Skin of body (tissue), 2 donors: ENCODE data around the gene AFF3. TPM values are rescaled to one million over a fixed set of nuclear protein-coding genes. Genes with fewer than 3 reads are reported as not detected.
A peak's percentile ranks its signal among the peaks of the same experiment; 100 is the strongest.
"Not testable (repeated sequence)": the region's sequence is repeated elsewhere in the genome, so short reads cannot be mapped to it uniquely, and the experiment has no call there.

ENCODE experiments used
- DNase-seq: peaks from one replicate; lab custom pipeline; 2025; lab: John Stamatoyannopoulos, UW
- total RNA-seq: library from RNA; depleted of rRNA; stranded (reverse); fragments of >200 nt; gene quantifications from one replicate; pipeline ENCODE4 v1.2.3, GENCODE V29; 2014

Gene AFF3
- total RNA-seq, 1 donor from 2014 or later, result 8.1 TPM

- no peak for DNase-seq
Measured at GRCh38 chr2:99772591-99773331, 369.6 kb downstream of the AFF3 start.

- DNase-seq, result no peak
Measured at GRCh38 chr2:99771681-99772333, 370.6 kb downstream of the AFF3 start.

- DNase-seq, result no peak
Measured at GRCh38 chr2:99770876-99771275, 371.5 kb downstream of the AFF3 start.

GRCh38 chr2:99765731-99766318, 376.6 kb downstream of the AFF3 start:
- DNase-seq, result no peak

GRCh38 chr2:99763764-99764163, 378.6 kb downstream of the AFF3 start:
- DNase-seq, result no peak

GRCh38 chr2:99762714-99763113, 379.7 kb downstream of the AFF3 start:
- DNase-seq, result no peak

GRCh38 chr2:99757611-99758114, 384.7 kb downstream of the AFF3 start:
- no peak for DNase-seq

- DNase-seq, result no peak
Measured at GRCh38 chr2:99756059-99756458, 386.3 kb downstream of the AFF3 start.

GRCh38 chr2:99754210-99754609, 388.2 kb downstream of the AFF3 start:
- DNase-seq, result no peak

GRCh38 chr2:99753505-99753904, 388.9 kb downstream of the AFF3 start:
- no peak for DNase-seq

- no peak for DNase-seq
Measured at GRCh38 chr2:99748344-99748743, 394.0 kb downstream of the AFF3 start.

GRCh38 chr2:99747842-99748241, 394.5 kb downstream of the AFF3 start:
- DNase-seq, result no peak

- DNase-seq, result no peak
Measured at GRCh38 chr2:99743146-99743545, 399.2 kb downstream of the AFF3 start.

GRCh38 chr2:99737537-99737936, 404.9 kb downstream of the AFF3 start:
- no peak for DNase-seq

- DNase-seq, result no peak
Measured at GRCh38 chr2:99735753-99736152, 406.6 kb downstream of the AFF3 start.

GRCh38 chr2:99735314-99735713, 407.1 kb downstream of the AFF3 start:
- not testable (repeated sequence) for DNase-seq

- DNase-seq, result no peak
Measured at GRCh38 chr2:99734236-99734635, 408.2 kb downstream of the AFF3 start.

GRCh38 chr2:99729104-99730025, 413.0 kb downstream of the AFF3 start:
- peak; percentile 27 for DNase-seq

- no peak for DNase-seq
Measured at GRCh38 chr2:99728166-99728565, 414.2 kb downstream of the AFF3 start.

- no peak for DNase-seq
Measured at GRCh38 chr2:99727199-99727598, 415.2 kb downstream of the AFF3 start.

GRCh38 chr2:99726691-99727090, 415.7 kb downstream of the AFF3 start:
- DNase-seq, result no peak
